ENCODE data around the gene SELPLG.
"Not testable (repeated sequence)": the region's sequence is repeated elsewhere in the genome, so short reads cannot be mapped to it uniquely, and the experiment has no call there.

The SELPLG gene

GRCh38 chr12:108621161-108621560 lies 12.5 kb downstream of the SELPLG start:
- no peak overlapping the region for H3K27ac Mint-ChIP-seq
- peaks cover 61% of the 10 kb centered on the region for H3K4me1 Mint-ChIP-seq (ENCODE audit: low read depth)
- H3K4me3 Mint-ChIP-seq, result no peak overlapping the region
- H3K27me3 Mint-ChIP-seq, result no peaks in the 10 kb centered on the region
- peaks cover 36% of the 10 kb centered on the region for H3K36me3 Mint-ChIP-seq (ENCODE audit: low read depth)
- peaks cover 5% of the 10 kb centered on the region for H3K9me3 Mint-ChIP-seq

- Mint-ChIP-seq H3K36me3 (ENCODE audit: low read depth) (peaks cover 36% of the 10 kb centered on the region), H3K4me3 (no peak overlapping the region), H3K27ac (no peak overlapping the region), H3K4me1 (ENCODE audit: low read depth) (peaks cover 61% of the 10 kb centered on the region), H3K9me3 (peaks cover 5% of the 10 kb centered on the region), H3K27me3 (no peaks in the 10 kb centered on the region)
These were observed 13.3 kb downstream of the SELPLG start for GRCh38 chr12:108620236-108620879.

- Mint-ChIP-seq H3K9me3 (peaks cover 5% of the 10 kb centered on the region), H3K4me3 (no peak overlapping the region), H3K27ac (no peak overlapping the region), H3K36me3 (ENCODE audit: low read depth) (peaks cover 31% of the 10 kb centered on the region), H3K4me1 (ENCODE audit: low read depth) (peaks cover 56% of the 10 kb centered on the region), H3K27me3 (no peaks in the 10 kb centered on the region)
These were observed 14.1 kb downstream of the SELPLG start for GRCh38 chr12:108619369-108620160.

- Mint-ChIP-seq H3K4me1 (ENCODE audit: low read depth) (peaks cover 60% of the 10 kb centered on the region), H3K36me3 (ENCODE audit: low read depth) (peaks cover 28% of the 10 kb centered on the region)
- not testable (repeated sequence) for H3K27ac Mint-ChIP-seq, H3K9me3 Mint-ChIP-seq, H3K27me3 Mint-ChIP-seq, H3K4me3 Mint-ChIP-seq
These were observed 14.8 kb downstream of the SELPLG start for GRCh38 chr12:108618953-108619274.

GRCh38 chr12:108618079-108618952 lies 15.4 kb downstream of the SELPLG start:
- Mint-ChIP-seq H3K36me3 (ENCODE audit: low read depth) (peaks cover 22% of the 10 kb centered on the region), H3K9me3 (peaks cover 5% of the 10 kb centered on the region), H3K4me1 (ENCODE audit: low read depth) (peaks cover 66% of the 10 kb centered on the region), H3K27ac (peak overlapping the region; percentile 97), H3K4me3 (no peak overlapping the region), H3K27me3 (no peaks in the 10 kb centered on the region)

GRCh38 chr12:108616941-108617858 lies 16.5 kb downstream of the SELPLG start:
- H3K36me3 Mint-ChIP-seq (ENCODE audit: low read depth), result peaks cover 11% of the 10 kb centered on the region
- H3K4me1 Mint-ChIP-seq (ENCODE audit: low read depth), result peaks cover 70% of the 10 kb centered on the region

GRCh38 chr12:108616359-108616758 lies 17.3 kb downstream of the SELPLG start:
- Mint-ChIP-seq H3K9me3 (peaks cover 5% of the 10 kb centered on the region), H3K4me3 (peak overlapping the region; percentile 67), H3K4me1 (ENCODE audit: low read depth) (peaks cover 69% of the 10 kb centered on the region), H3K36me3 (ENCODE audit: low read depth) (peaks cover 9% of the 10 kb centered on the region), H3K27ac (peak overlapping the region; percentile 97), H3K27me3 (no peaks in the 10 kb centered on the region)

More at GRCh38 chr12:108616941-108617858, 16.5 kb downstream of the SELPLG start:
- peak overlapping the region; percentile 67 for H3K4me3 Mint-ChIP-seq
- peak overlapping the region; percentile 97 for H3K27ac Mint-ChIP-seq
- H3K9me3 Mint-ChIP-seq, result peaks cover 5% of the 10 kb centered on the region
- no peaks in the 10 kb centered on the region for H3K27me3 Mint-ChIP-seq

GRCh38 chr12:108615918-108616317 lies 17.8 kb downstream of the SELPLG start:
- Mint-ChIP-seq H3K27ac (peak overlapping the region; percentile 15), H3K4me1 (ENCODE audit: low read depth) (peaks cover 65% of the 10 kb centered on the region), H3K36me3 (ENCODE audit: low read depth) (peaks cover 5% of the 10 kb centered on the region), H3K27me3 (no peaks in the 10 kb centered on the region), H3K9me3 (peaks cover 5% of the 10 kb centered on the region), H3K4me3 (no peak overlapping the region)

- no peaks in the 10 kb centered on the region for H3K27me3 Mint-ChIP-seq
- H3K9me3 Mint-ChIP-seq, result peaks cover 5% of the 10 kb centered on the region
- H3K4me1 Mint-ChIP-seq (ENCODE audit: low read depth), result peaks cover 61% of the 10 kb centered on the region
- H3K36me3 Mint-ChIP-seq (ENCODE audit: low read depth), result peaks cover 5% of the 10 kb centered on the region
- H3K4me3 Mint-ChIP-seq, result no peak overlapping the region
- no peak overlapping the region for H3K27ac Mint-ChIP-seq
These were observed 19.1 kb downstream of the SELPLG start for GRCh38 chr12:108614639-108615038.

GRCh38 chr12:108614041-108614440 lies 19.7 kb downstream of the SELPLG start:
- no peak overlapping the region for H3K27ac Mint-ChIP-seq
- H3K27me3 Mint-ChIP-seq, result no peaks in the 10 kb centered on the region
- peaks cover 5% of the 10 kb centered on the region for H3K36me3 Mint-ChIP-seq (ENCODE audit: low read depth)
- H3K9me3 Mint-ChIP-seq, result peaks cover 5% of the 10 kb centered on the region
- peaks cover 60% of the 10 kb centered on the region for H3K4me1 Mint-ChIP-seq (ENCODE audit: low read depth)
- H3K4me3 Mint-ChIP-seq, result no peak overlapping the region

- H3K36me3 Mint-ChIP-seq (ENCODE audit: low read depth), result peaks cover 5% of the 10 kb centered on the region
- peaks cover 5% of the 10 kb centered on the region for H3K9me3 Mint-ChIP-seq
- no peaks in the 10 kb centered on the region for H3K27me3 Mint-ChIP-seq
- no peak overlapping the region for H3K4me3 Mint-ChIP-seq
- H3K4me1 Mint-ChIP-seq (ENCODE audit: low read depth), result peaks cover 58% of the 10 kb centered on the region
- no peak overlapping the region for H3K27ac Mint-ChIP-seq
These were observed 20.1 kb downstream of the SELPLG start for GRCh38 chr12:108613548-108613947.

GRCh38 chr12:108612788-108613282 lies 20.9 kb downstream of the SELPLG start:
- H3K27ac Mint-ChIP-seq, result no peak overlapping the region
- H3K9me3 Mint-ChIP-seq, result peaks cover 5% of the 10 kb centered on the region
- no peak overlapping the region for H3K4me3 Mint-ChIP-seq
- H3K36me3 Mint-ChIP-seq (ENCODE audit: low read depth), result peaks cover 5% of the 10 kb centered on the region
- no peaks in the 10 kb centered on the region for H3K27me3 Mint-ChIP-seq
- H3K4me1 Mint-ChIP-seq (ENCODE audit: low read depth), result peaks cover 51% of the 10 kb centered on the region

GRCh38 chr12:108611884-108612415 lies 21.7 kb downstream of the SELPLG start:
- Mint-ChIP-seq H3K9me3 (peaks cover 5% of the 10 kb centered on the region), H3K27me3 (no peaks in the 10 kb centered on the region), H3K36me3 (ENCODE audit: low read depth) (peaks cover 5% of the 10 kb centered on the region), H3K4me3 (no peak overlapping the region), H3K4me1 (ENCODE audit: low read depth) (peaks cover 42% of the 10 kb centered on the region), H3K27ac (no peak overlapping the region)
